Stimulated activated CD8-positive, alpha-beta memory T cell treated with anti-CD3 and anti-CD28 coated beads, Interleukin-2, amount 100 ng/mL, for 1 hour (primary cell): Measurements from ENCODE around the gene ZFP82.

Experiments used
- DNase-seq, 2 donors: peaks; one replicate each; pipeline ENCODE4 v3.0.0-alpha.2; 2020; ENCODE audit warnings: low read depth in 2 of 2

Gene ZFP82

GRCh38 chr19:36371886-36372285 lies 46.6 kb downstream of the ZFP82 start:
- DNase-seq = no peak

GRCh38 chr19:36363845-36364244 lies 54.6 kb downstream of the ZFP82 start:
- DNase-seq = no peak
